GM21447 (cell line): ENCODE data around the gene NCK2.

ENCODE experiments used
- ATAC-seq: cut with Tn5 transposase; IDR thresholded peaks from one replicate; pipeline ENCODE4 v1.9.1; 2021; ENCODE audit not compliant: unreplicated experiment

The NCK2 gene

DNA sequence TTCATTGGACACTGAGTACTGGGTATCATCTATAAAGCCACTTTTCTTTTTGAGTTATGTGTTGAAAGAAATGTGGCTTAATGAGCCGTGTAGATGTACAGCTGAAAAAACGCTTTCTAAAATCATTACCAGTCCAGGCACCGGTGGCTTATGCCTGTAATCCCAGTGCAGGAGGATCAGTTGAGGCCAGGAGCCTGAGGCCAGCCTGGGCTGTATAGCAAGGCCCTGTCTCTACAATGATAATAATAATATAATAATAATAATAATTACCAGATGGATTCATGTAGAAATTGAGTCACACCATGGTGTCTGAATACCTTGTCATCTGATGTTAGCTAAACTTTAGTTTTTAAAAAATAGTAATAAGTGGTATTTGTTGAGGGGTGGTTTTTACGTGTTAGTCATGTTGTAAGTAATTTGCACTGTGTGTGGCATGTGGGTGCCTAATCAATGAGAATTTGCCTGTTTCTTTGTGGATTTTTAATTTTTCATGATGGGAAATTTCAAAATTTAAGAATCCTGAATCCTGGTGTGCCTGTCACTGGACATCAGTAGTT is 30.1 kb downstream of the NCK2 start:
- ATAC-seq: no peak

GRCh38 chr2:105775809-105776559 is 31.3 kb downstream of the NCK2 start:
- peak; percentile 58 for ATAC-seq

- peak; percentile 25 for ATAC-seq
Observed at GRCh38 chr2:105776560-105776928, 31.8 kb downstream of the NCK2 start.

DNA sequence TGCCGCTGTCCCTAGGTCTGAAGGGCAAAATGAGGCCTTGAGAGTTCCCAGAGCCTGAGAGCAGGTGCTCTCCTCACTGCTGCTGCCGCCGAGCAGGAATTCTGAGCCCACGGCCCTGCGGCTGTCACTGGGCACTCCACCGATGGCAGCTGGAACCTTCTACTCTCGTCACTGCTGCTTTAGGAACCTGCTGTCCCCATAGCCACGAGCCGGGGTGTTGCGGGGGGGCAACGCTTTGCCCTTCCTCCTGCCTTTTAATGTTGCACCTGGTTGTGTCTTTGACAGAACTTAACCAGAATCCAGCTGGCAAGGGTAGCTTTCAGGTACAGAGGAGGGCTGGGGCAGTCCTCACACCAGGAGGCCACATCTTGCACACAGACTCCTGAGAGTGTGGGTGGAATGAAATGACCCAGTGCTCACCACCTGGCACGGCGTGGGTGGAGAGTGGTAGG is 32.3 kb downstream of the NCK2 start:
- ATAC-seq: peak; percentile 31

DNA sequence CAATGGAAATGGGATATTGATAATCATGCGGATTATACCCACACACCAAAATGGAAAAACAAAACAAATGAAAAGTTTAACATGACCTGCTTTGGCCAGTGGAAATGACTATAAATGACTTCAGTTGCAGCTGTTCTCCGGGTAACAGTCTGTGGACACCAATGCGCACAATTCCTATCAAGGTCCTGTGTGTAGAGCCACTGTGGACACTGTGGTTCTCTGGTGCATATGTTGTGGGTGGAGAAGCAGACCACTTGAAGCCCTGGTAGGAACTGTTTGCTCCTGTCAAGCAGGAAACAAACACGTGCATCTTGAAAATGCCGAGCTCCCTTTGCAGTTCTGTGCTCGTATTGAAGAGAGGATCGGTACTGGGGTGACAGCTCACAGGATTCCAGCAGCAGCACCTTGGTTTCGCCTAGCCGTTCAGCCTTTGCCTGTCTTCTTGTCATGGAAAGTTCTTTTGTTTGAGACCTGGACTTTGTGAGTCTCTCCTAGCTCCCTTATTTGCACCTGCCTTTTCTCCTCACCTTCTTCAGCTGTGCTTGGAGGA is 32.9 kb downstream of the NCK2 start:
- no peak for ATAC-seq

DNA sequence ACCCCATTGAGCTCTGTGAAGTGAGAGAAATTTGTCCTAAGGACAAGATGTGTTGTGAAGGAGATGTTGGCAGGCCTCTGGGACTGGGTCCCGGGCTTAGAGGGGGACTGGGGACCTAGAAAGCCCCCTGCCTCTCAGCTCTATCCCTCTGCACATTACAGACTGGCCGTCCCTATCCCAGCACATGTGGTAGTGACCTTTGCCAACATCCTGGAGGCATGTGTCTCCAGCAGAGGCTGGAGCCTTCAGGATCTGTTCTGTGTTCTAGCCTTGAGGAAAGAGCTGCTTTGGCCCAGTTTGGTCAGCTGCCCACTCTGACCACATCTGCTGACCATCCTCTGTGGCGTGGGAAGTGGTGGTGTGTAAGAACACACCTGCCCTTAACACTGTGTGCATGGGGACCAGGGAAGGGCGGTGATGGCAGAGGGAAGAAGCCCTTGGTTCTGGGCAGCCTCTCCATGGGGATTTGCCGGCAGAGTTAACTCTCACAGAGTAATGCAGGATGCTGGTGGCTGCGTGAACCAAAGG is 33.4 kb downstream of the NCK2 start:
- no peak for ATAC-seq

GRCh38 chr2:105779394-105779793 is 34.7 kb downstream of the NCK2 start:
- no peak for ATAC-seq

- no peak for ATAC-seq
Observed at GRCh38 chr2:105780606-105781005, 35.9 kb downstream of the NCK2 start.

DNA sequence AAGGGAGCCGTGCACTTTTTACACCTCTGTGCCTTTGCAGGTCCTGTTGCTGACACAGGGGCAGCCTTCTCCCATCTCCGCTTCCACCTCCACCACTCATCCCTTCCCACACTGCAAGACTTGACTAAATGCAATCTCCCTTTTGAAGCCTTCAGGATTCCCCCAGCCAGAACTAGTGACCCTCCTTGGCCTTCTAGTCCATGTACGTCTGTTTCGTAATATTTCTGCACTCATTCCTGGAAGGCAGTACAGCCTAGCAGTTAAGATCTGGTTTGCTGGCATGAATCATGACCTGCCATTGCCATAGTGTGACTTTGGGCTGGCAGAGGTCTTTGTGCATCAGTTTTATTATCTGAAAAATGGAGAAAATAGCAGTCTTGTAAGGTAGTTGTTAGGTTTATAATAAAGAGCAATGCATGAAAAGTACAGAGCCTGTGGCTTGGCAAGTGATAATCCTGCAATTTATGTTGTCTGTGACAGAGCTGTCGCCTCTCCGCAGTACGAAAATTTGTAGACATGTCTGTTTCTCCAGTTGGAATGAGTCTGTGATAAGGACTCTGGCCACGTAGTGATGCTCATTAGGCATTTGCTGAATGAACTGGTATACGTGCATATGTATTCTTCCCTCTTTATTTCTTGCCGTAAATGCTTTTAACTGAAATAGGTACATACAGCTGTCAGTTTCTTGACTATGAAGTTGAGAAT is 36.7 kb downstream of the NCK2 start:
- ATAC-seq: no peak

DNA sequence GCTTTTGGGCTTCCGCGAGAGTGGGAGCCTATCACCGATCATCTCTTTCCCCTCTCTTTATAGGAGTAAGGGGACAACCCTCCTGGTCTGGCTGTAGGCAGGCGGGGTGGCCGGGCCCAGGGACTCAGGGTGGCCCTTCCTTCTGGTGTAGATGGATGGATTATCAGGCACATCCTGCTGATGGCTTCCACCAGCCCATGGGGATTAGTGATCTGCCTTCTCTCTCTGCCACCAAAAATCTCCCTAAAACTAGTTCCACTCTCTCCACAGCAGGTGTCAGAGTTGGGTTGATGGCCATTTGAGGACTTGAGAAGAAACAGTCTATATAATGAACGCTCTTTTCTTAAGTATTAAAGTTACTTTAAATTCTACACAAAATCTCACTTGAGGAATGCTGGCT is 37.4 kb downstream of the NCK2 start:
- ATAC-seq: no peak

DNA sequence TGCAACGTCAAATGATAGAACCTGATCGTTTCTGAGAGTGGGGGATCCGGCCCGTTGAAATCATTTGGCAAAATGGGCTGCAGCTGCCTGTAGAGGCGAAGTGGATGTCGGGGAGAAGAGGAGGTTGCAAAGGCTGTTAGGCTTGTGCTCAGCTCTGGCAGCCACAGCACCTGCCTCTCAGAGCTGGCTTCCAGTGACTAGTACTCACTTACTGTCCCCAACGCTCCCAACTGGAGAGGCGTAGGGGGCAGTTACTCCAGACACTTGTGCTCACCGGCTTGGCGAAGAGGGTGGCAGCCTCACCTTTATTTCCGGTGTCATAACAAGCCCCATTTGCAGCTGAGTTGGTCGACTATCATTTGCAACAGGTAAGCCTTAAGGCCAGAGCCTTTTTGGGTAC is 37.9 kb downstream of the NCK2 start:
- no peak for ATAC-seq

GRCh38 chr2:105783151-105783738 is 38.5 kb downstream of the NCK2 start:
- ATAC-seq: no peak

DNA sequence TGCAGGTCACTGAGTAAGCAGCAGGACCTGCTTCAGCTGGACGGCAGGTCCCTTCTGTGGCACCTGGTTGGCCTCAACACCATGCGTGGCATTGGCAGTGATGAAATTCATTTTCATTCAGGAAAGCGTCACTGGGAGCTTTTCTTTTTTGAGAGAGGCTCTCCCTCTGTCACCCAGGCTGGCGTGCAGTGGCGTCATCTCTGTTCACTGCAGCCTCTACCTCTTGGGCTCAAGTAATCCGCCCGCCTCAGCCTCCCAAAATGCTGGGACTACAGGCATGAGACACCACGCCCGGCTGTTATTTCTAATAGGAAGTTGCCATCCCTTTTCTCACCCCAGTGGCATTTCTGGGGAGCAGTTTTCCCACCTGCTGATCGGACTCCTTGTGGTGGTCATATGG is 39.3 kb downstream of the NCK2 start:
- no peak for ATAC-seq

GRCh38 chr2:105784589-105784988 is 39.9 kb downstream of the NCK2 start:
- no peak for ATAC-seq

DNA sequence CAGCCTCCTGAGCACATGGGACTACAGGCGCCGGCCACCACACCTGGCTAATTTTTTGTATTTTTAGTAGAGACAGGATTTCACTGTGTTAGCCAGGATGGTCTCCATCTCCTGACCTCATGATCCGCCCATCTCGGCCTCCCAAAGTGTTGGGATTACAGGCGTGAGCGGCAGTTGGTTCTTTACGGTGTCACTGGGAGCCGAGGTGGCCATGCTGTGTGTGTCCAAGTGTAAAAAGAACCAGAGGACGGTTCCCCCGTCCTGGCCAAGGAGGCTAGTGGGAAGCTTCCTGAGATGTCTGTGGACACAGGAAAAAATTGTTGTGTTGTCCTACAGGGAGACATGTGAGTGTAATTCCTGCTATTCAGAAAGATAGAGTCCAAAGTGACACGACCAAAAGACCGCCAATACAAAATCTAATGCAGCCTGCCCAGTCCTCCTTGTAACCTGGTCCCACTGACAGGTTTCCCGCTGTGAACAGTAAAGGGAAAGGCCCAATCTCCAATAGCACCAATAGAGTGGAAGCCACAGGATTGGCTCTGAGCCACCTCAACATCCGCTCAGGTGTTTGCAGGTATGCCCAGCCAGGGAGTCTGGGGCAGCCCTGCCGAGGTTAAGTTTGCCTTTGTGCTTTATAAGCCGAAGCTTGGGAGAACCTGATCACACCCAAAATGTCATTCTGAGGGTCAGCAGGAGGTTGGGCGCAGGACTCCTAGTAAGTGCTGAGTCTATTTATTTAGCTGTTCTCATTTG is 40.6 kb downstream of the NCK2 start:
- ATAC-seq: no peak

- no peak for ATAC-seq
Observed at GRCh38 chr2:105786231-105787230, 41.8 kb downstream of the NCK2 start.

DNA sequence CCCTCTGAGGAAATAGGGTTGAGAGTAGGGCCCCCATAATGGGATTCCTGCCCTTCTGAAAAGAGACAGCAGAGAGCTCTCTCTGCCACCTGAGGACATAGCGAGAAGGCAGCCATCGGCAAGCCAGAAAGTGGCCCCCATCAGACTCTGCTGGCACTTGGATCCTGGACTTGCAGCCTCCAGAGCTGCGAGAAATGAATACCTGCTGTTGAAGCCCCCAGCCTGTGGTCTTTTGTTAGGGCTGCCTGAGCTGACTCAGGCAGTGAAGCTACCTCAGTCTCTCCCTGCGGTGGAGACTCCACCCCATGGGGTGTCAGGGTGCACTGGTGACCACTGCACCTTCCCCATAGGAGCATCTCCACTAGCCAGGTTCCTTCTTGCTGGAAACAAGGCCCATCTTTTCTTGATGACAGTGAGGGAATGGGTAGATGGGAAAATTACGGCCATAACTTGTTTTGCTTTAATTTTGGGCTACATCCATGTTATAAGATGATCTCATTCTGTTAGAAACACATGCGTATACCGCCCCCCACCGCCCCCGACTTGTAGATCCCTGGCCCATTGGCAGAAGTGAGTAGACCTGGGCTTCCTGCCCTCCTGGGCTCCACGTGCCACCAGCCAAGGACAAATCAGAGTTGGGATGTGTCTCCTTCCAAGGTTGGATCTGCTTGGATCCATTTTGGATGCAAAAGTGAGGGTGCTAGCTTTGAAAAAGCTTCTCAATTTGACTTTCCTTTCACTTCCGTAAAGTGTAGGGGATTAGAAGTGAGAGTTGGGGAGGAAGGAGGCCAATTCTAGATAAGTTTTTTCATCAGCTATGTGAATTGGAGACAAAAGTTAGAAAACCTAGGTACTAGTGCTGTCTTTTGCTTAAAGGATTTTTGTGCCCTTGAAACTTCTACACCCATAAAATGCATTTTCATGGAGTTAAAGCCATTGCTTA is 42.9 kb downstream of the NCK2 start:
- no peak for ATAC-seq

DNA sequence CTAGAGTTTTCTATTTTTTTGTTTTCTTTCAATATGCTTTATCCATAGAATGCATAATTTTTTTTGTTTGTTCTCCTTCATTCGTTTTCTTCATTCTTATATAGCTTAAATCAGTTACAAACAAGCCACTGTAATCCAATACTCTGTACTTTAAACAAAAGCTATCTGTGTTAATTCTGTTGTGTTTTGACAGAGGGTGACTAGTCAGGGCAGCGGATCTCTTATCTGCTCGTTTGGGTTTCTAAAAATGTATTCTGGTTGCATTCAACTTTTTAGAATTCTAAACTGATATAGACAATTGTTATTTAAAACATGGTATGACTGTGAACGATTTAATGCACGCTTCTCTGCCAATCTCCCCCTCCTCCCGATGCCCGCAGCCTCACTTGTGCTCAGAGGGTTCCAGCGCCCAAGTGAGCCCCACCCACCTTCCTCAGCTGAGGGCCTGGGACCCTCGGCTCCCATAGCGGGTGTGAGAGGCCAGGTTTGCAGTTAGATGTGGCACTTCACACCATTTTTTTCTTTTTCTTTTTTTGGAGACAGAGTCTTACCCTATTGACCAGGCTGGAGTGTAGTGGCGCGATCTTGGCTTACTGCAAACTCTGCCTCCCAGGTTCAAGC is 44.1 kb downstream of the NCK2 start:
- ATAC-seq: no peak
